ENCODE measurements around the gene SORCS2. TPM values are rescaled to one million over a fixed set of nuclear protein-coding genes. Genes with fewer than 3 reads are reported as not detected.

SORCS2 gene
- total RNA-seq, 1 donor from 2014 or later, result 29.5 TPM

DNA sequence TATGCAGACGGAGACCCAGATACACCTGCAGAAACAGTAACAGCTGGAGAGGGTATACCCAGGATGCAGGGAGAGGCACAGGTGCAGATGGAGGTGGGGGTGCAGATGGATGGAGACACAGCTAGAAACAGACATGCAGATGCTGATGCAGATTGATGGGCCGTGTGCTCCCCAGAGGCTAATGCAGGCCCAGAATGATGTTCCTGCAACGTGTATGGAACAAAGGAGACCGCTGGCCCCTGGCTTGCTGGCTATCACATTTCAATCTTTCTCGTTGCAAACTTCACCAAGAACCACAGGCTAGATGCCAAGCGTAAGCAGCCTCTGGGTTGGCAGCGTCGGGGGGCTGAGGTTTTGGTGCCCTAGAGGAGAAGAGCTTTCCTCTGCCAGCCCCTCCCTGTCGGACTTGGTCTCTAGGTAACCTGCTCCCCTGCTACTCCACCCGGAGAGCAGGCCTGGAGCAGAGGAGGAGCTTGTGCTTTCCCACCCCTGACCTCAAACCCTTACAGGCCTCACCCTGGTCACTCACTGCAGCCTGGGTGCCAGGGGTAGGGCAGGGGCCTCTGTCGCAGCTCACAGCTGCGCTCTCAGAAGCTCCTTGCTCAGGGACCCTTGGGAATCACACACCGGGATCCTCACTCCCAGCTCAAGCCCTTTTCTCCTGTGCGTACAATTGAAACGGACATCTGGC is 311.4 kb downstream of the SORCS2 start:
- Mint-ChIP-seq H3K27me3 (ENCODE audit: unreplicated experiment) (peaks cover 17% of the 10 kb centered on the region), H3K9me3 (ENCODE audit: unreplicated experiment) (peaks cover 23% of the 10 kb centered on the region), H3K4me3 (ENCODE audit: unreplicated experiment) (peak overlapping the region; percentile 66), H3K27ac (ENCODE audit: unreplicated experiment) (peak overlapping the region; percentile 54), H3K36me3 (ENCODE audit: unreplicated experiment) (no peaks in the 10 kb centered on the region), H3K4me1 (ENCODE audit: low read depth, unreplicated experiment) (peaks cover 49% of the 10 kb centered on the region)
- TF ChIP-seq, protein P1, sequence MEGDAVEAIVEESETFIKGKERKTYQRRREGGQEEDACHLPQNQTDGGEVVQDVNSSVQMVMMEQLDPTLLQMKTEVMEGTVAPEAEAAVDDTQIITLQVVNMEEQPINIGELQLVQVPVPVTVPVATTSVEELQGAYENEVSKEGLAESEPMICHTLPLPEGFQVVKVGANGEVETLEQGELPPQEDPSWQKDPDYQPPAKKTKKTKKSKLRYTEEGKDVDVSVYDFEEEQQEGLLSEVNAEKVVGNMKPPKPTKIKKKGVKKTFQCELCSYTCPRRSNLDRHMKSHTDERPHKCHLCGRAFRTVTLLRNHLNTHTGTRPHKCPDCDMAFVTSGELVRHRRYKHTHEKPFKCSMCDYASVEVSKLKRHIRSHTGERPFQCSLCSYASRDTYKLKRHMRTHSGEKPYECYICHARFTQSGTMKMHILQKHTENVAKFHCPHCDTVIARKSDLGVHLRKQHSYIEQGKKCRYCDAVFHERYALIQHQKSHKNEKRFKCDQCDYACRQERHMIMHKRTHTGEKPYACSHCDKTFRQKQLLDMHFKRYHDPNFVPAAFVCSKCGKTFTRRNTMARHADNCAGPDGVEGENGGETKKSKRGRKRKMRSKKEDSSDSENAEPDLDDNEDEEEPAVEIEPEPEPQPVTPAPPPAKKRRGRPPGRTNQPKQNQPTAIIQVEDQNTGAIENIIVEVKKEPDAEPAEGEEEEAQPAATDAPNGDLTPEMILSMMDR (IDR thresholded peaks at IDR 0.05; ENCODE audit: partially characterized antibody, unreplicated experiment), result no peak
- DNase-seq, result no peak

DNA sequence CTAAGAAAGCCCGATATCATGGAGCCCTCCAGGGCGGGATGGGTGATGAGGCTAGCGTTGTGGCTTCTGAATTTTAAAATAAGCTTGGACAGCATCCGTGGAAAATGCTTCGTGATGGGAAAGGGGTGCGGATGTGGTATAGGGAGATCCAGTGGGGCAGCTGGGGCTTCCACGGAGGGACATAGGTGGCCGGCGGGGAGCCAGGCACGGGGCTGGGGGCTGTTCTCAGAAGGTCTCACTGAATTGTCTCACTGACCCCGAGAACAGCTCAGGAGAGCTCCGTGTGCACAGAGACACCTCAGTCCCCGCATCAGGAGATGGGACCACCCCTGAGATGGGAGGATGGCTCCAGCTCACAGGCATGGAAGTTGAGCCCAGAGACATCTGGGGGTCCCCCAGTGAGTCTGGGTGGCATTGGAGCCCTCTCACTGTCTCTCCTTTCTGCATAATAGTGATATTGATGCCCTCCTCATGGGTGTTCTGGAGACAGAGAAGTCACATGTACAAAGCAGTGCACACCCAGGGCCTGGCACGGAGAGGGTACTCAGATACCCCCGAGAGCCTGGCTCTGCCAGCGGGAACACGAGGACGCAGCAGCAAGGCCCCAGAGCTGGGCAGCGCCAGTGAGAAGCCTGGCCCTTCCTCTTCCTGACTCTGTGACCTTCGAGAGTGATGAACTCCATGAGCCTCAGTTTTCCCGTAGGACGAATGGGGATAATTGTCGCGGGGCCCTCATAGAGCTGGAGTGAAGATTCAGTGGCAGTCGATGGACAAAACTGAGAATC is 313.0 kb downstream of the SORCS2 start:
- no peak for DNase-seq
- no peaks in the 10 kb centered on the region for H3K36me3 Mint-ChIP-seq (ENCODE audit: unreplicated experiment)
- H3K4me1 Mint-ChIP-seq (ENCODE audit: low read depth, unreplicated experiment), result peaks cover 45% of the 10 kb centered on the region
- peaks cover 20% of the 10 kb centered on the region for H3K27me3 Mint-ChIP-seq (ENCODE audit: unreplicated experiment)
- TF ChIP-seq, protein P1 (IDR thresholded peaks at IDR 0.05; ENCODE audit: partially characterized antibody, unreplicated experiment), result no peak
- peaks cover 23% of the 10 kb centered on the region for H3K9me3 Mint-ChIP-seq (ENCODE audit: unreplicated experiment)
- H3K27ac Mint-ChIP-seq (ENCODE audit: unreplicated experiment), result no peak overlapping the region
- H3K4me3 Mint-ChIP-seq (ENCODE audit: unreplicated experiment), result no peak overlapping the region

DNA sequence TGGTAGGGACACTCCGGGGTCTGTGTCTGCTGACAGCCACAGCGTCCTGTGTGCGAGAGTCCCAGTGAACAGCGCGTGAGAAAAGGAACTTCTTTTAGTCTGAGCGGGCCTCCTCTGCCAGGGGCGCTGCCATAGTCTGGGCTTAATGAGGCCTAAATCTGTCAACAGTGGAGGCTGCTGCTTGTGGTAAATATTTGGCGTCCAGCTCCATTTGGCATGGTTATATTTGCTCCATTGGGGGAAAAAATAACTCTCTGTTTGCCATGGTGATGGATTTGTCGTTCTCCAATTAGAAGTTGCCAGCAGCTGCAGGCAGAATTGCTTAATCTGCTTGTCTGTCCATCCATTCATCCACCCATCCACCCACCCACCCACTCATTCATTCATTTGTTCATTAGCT is 313.8 kb downstream of the SORCS2 start:
- Mint-ChIP-seq H3K4me1 (ENCODE audit: low read depth, unreplicated experiment) (peaks cover 50% of the 10 kb centered on the region), H3K4me3 (ENCODE audit: unreplicated experiment) (no peak overlapping the region), H3K9me3 (ENCODE audit: unreplicated experiment) (peaks cover 23% of the 10 kb centered on the region), H3K27me3 (ENCODE audit: unreplicated experiment) (peaks cover 22% of the 10 kb centered on the region), H3K27ac (ENCODE audit: unreplicated experiment) (no peak overlapping the region), H3K36me3 (ENCODE audit: unreplicated experiment) (no peaks in the 10 kb centered on the region)
- no peak for DNase-seq
- TF ChIP-seq, protein P1 (IDR thresholded peaks at IDR 0.05; ENCODE audit: partially characterized antibody, unreplicated experiment), result no peak

DNA sequence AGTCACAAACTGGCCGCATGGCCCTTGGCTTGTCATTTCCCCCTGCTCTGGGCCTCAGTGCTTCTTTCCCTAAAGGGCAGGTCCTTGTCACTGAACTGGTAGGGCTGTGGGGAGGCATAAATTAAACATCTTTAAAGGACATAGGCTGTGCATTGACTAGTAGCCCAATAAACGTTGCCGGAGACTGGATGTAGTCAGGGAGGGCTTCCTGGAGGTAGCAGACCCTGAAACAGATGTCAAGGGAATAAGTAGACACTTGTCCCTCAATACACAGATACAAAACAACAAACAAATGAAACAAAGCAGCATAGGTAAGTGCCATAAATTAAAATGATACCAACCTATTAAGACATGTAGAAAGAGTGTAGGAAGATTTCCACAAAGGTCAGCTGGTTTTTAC is 314.2 kb downstream of the SORCS2 start:
- H3K36me3 Mint-ChIP-seq (ENCODE audit: unreplicated experiment), result no peaks in the 10 kb centered on the region
- H3K4me3 Mint-ChIP-seq (ENCODE audit: unreplicated experiment), result no peak overlapping the region
- H3K27ac Mint-ChIP-seq (ENCODE audit: unreplicated experiment), result peak overlapping the region; percentile 62
- DNase-seq, result no peak
- peaks cover 23% of the 10 kb centered on the region for H3K9me3 Mint-ChIP-seq (ENCODE audit: unreplicated experiment)
- peaks cover 53% of the 10 kb centered on the region for H3K4me1 Mint-ChIP-seq (ENCODE audit: low read depth, unreplicated experiment)
- TF ChIP-seq, protein P1 (IDR thresholded peaks at IDR 0.05; ENCODE audit: partially characterized antibody, unreplicated experiment), result no peak
- peaks cover 22% of the 10 kb centered on the region for H3K27me3 Mint-ChIP-seq (ENCODE audit: unreplicated experiment)

DNA sequence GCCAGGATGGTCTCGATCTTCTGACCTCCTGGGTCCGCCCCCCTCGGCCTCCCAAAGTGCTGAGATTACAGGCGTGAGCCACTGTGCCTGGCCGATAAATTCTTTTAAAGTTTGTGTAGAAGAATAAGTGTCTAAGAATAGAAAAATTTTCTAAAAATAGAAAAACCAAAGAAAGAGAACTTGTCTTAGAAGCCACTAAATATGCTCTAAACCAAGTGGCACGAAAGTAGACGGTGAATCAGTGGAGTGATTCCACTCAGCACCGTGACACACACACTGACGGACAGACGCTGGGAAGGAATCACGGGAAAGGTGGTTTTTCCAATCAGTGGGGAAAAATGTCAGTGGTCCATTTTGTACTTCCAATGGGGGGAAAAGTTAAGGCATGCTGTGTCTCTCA is 315.0 kb downstream of the SORCS2 start:
- Mint-ChIP-seq H3K27ac (ENCODE audit: unreplicated experiment) (no peak overlapping the region), H3K4me1 (ENCODE audit: low read depth, unreplicated experiment) (peaks cover 46% of the 10 kb centered on the region), H3K4me3 (ENCODE audit: unreplicated experiment) (no peak overlapping the region), H3K9me3 (ENCODE audit: unreplicated experiment) (peaks cover 23% of the 10 kb centered on the region), H3K27me3 (ENCODE audit: unreplicated experiment) (peaks cover 22% of the 10 kb centered on the region), H3K36me3 (ENCODE audit: unreplicated experiment) (no peaks in the 10 kb centered on the region)
- no peak for DNase-seq
- TF ChIP-seq, protein P1 (IDR thresholded peaks at IDR 0.05; ENCODE audit: partially characterized antibody, unreplicated experiment), result no peak
